ENCODE results near the gene KDM6A. TPM values are rescaled to one million over a fixed set of nuclear protein-coding genes. Genes with fewer than 3 reads are reported as not detected.

The KDM6A gene
- total RNA-seq, 1 donor, result 20.3 TPM

- peaks cover 3% of the 10 kb centered on the region for H3K36me3 ChIP-seq (ENCODE audit: insufficient read depth, low read length)
- peaks cover 75% of the 10 kb centered on the region for H3K79me2 ChIP-seq (ENCODE audit: insufficient read depth, low read length)
- H3K9me3 ChIP-seq (ENCODE audit: low read depth, low read length), result no peaks in the 10 kb centered on the region
- peak overlapping the region; percentile 95 for H2AFZ ChIP-seq (ENCODE audit: low read length)
- peak overlapping the region; percentile 80 for H3K27ac ChIP-seq (ENCODE audit: low read depth, low read length)
- peaks cover 27% of the 10 kb centered on the region for H4K20me1 ChIP-seq (ENCODE audit: insufficient read depth, low read length)
- TF ChIP-seq CTCF (IDR thresholded peaks at IDR 0.05; ENCODE audit: extremely low read depth, low read depth, low read length), result no peak
- H3K4me1 ChIP-seq (ENCODE audit: insufficient read depth, low read length), result peaks cover 10% of the 10 kb centered on the region
- peak overlapping the region; percentile 97 for H3K4me2 ChIP-seq (ENCODE audit: insufficient read depth, low read length)
- H3K27me3 ChIP-seq (ENCODE audit: insufficient read depth, low read length), result no peaks in the 10 kb centered on the region
- peak overlapping the region; percentile 91 for H3K4me3 ChIP-seq (ENCODE audit: insufficient read depth, low read length)
- peak; percentile 92 for DNase-seq (ENCODE audit: insufficient read length, low spot score, missing footprints)
Measured at GRCh38 chrX:44874420-44875184, 1.6 kb downstream of the KDM6A start.

GRCh38 chrX:44875185-44875489 is 2.1 kb downstream of the KDM6A start:
- peaks cover 3% of the 10 kb centered on the region for H3K36me3 ChIP-seq (ENCODE audit: insufficient read depth, low read length)
- H3K27me3 ChIP-seq (ENCODE audit: insufficient read depth, low read length), result no peaks in the 10 kb centered on the region
- peak overlapping the region; percentile 97 for H3K4me2 ChIP-seq (ENCODE audit: insufficient read depth, low read length)
- no peak for DNase-seq (ENCODE audit: insufficient read length, low spot score, missing footprints)
- H3K4me3 ChIP-seq (ENCODE audit: insufficient read depth, low read length), result peak overlapping the region; percentile 91
- peaks cover 10% of the 10 kb centered on the region for H3K4me1 ChIP-seq (ENCODE audit: insufficient read depth, low read length)
- H2AFZ ChIP-seq (ENCODE audit: low read length), result no peak overlapping the region
- H3K27ac ChIP-seq (ENCODE audit: low read depth, low read length), result peak overlapping the region; percentile 80
- H3K9me3 ChIP-seq (ENCODE audit: low read depth, low read length), result no peaks in the 10 kb centered on the region
- TF ChIP-seq CTCF (IDR thresholded peaks at IDR 0.05; ENCODE audit: extremely low read depth, low read depth, low read length), result no peak
- H4K20me1 ChIP-seq (ENCODE audit: insufficient read depth, low read length), result peaks cover 27% of the 10 kb centered on the region
- H3K79me2 ChIP-seq (ENCODE audit: insufficient read depth, low read length), result peaks cover 79% of the 10 kb centered on the region

GRCh38 chrX:44876086-44876485 is 3.1 kb downstream of the KDM6A start:
- Histone ChIP-seq H3K27ac (ENCODE audit: low read depth, low read length) (no peak overlapping the region), H3K4me3 (ENCODE audit: insufficient read depth, low read length) (peak overlapping the region; percentile 38), H3K9me3 (ENCODE audit: low read depth, low read length) (no peaks in the 10 kb centered on the region), H3K36me3 (ENCODE audit: insufficient read depth, low read length) (peaks cover 3% of the 10 kb centered on the region), H3K4me2 (ENCODE audit: insufficient read depth, low read length) (peak overlapping the region; percentile 97), H2AFZ (ENCODE audit: low read length) (no peak overlapping the region), H3K79me2 (ENCODE audit: insufficient read depth, low read length) (peaks cover 88% of the 10 kb centered on the region), H3K27me3 (ENCODE audit: insufficient read depth, low read length) (no peaks in the 10 kb centered on the region), H4K20me1 (ENCODE audit: insufficient read depth, low read length) (peaks cover 31% of the 10 kb centered on the region), H3K4me1 (ENCODE audit: insufficient read depth, low read length) (peaks cover 10% of the 10 kb centered on the region)
- no peak for TF ChIP-seq CTCF (IDR thresholded peaks at IDR 0.05; ENCODE audit: extremely low read depth, low read depth, low read length)
- DNase-seq (ENCODE audit: insufficient read length, low spot score, missing footprints), result no peak

- Histone ChIP-seq H3K27me3 (ENCODE audit: insufficient read depth, low read length) (no peaks in the 10 kb centered on the region), H3K36me3 (ENCODE audit: insufficient read depth, low read length) (peaks cover 3% of the 10 kb centered on the region), H3K9me3 (ENCODE audit: low read depth, low read length) (no peaks in the 10 kb centered on the region), H3K4me1 (ENCODE audit: insufficient read depth, low read length) (peaks cover 6% of the 10 kb centered on the region), H4K20me1 (ENCODE audit: insufficient read depth, low read length) (peaks cover 37% of the 10 kb centered on the region), H3K4me2 (ENCODE audit: insufficient read depth, low read length) (no peak overlapping the region), H3K4me3 (ENCODE audit: insufficient read depth, low read length) (no peak overlapping the region), H3K27ac (ENCODE audit: low read depth, low read length) (no peak overlapping the region), H2AFZ (ENCODE audit: low read length) (no peak overlapping the region), H3K79me2 (ENCODE audit: insufficient read depth, low read length) (peaks cover 90% of the 10 kb centered on the region)
- TF ChIP-seq CTCF (IDR thresholded peaks at IDR 0.05; ENCODE audit: extremely low read depth, low read depth, low read length), result no peak
- DNase-seq (ENCODE audit: insufficient read length, low spot score, missing footprints), result no peak
Measured at GRCh38 chrX:44876767-44877166, 3.8 kb downstream of the KDM6A start.
